Measurements from ENCODE around the gene CMTM7. TPM values are rescaled to one million over a fixed set of nuclear protein-coding genes. Genes with fewer than 3 reads are reported as not detected.

The CMTM7 gene
- total RNA-seq, 1 experiment from 2014 or later, result 62.6 TPM

- ATAC-seq (no peak), DNase-seq (ENCODE audit: low read depth, low spot score) (no peak)
- BruUV-seq (replicated peaks), result TSS peak; percentile 29
- TF ChIP-seq POLR2AphosphoS5 (IDR thresholded peaks at IDR 0.05; ENCODE audit: low read depth, low read length) (no peak), ATF3 (IDR thresholded peaks at IDR 0.05) (no peak), SP1 (IDR thresholded peaks at IDR 0.05; ENCODE audit: low read depth) (no peak), SIN3A (IDR thresholded peaks at IDR 0.05; ENCODE audit: low read depth) (no peak), CBX3 (IDR thresholded peaks at IDR 0.05; ENCODE audit: low read depth) (no peak)
- TF ChIP-seq, protein P1, sequence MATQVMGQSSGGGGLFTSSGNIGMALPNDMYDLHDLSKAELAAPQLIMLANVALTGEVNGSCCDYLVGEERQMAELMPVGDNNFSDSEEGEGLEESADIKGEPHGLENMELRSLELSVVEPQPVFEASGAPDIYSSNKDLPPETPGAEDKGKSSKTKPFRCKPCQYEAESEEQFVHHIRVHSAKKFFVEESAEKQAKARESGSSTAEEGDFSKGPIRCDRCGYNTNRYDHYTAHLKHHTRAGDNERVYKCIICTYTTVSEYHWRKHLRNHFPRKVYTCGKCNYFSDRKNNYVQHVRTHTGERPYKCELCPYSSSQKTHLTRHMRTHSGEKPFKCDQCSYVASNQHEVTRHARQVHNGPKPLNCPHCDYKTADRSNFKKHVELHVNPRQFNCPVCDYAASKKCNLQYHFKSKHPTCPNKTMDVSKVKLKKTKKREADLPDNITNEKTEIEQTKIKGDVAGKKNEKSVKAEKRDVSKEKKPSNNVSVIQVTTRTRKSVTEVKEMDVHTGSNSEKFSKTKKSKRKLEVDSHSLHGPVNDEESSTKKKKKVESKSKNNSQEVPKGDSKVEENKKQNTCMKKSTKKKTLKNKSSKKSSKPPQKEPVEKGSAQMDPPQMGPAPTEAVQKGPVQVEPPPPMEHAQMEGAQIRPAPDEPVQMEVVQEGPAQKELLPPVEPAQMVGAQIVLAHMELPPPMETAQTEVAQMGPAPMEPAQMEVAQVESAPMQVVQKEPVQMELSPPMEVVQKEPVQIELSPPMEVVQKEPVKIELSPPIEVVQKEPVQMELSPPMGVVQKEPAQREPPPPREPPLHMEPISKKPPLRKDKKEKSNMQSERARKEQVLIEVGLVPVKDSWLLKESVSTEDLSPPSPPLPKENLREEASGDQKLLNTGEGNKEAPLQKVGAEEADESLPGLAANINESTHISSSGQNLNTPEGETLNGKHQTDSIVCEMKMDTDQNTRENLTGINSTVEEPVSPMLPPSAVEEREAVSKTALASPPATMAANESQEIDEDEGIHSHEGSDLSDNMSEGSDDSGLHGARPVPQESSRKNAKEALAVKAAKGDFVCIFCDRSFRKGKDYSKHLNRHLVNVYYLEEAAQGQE (IDR thresholded peaks at IDR 0.05; ENCODE audit: low read depth), result no peak
- TF ChIP-seq, protein P2, sequence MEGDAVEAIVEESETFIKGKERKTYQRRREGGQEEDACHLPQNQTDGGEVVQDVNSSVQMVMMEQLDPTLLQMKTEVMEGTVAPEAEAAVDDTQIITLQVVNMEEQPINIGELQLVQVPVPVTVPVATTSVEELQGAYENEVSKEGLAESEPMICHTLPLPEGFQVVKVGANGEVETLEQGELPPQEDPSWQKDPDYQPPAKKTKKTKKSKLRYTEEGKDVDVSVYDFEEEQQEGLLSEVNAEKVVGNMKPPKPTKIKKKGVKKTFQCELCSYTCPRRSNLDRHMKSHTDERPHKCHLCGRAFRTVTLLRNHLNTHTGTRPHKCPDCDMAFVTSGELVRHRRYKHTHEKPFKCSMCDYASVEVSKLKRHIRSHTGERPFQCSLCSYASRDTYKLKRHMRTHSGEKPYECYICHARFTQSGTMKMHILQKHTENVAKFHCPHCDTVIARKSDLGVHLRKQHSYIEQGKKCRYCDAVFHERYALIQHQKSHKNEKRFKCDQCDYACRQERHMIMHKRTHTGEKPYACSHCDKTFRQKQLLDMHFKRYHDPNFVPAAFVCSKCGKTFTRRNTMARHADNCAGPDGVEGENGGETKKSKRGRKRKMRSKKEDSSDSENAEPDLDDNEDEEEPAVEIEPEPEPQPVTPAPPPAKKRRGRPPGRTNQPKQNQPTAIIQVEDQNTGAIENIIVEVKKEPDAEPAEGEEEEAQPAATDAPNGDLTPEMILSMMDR (IDR thresholded peaks at IDR 0.05 in 2 of 3, conservative IDR thresholded peaks at IDR 0.05 in 1 of 3; ENCODE audit: borderline replicate concordance in 1 of 3, insufficient read depth in 1 of 3, low read depth in 2 of 3, low read length in 2 of 3), result no peak
- no peak overlapping the region for H3K4me2 ChIP-seq (ENCODE audit: low read length)
- no peaks in the 10 kb centered on the region for H3K9me3 ChIP-seq (ENCODE audit: control insufficient read depth in 1 of 2, insufficient read depth in 1 of 2, low read depth in 1 of 2, low read length in 2 of 2)
- H3K79me2 ChIP-seq (ENCODE audit: insufficient read depth, low read length), result no peaks in the 10 kb centered on the region; the same call in 1 of the 2 replicates
- no peaks in the 10 kb centered on the region for H3K9me2 ChIP-seq (ENCODE audit: insufficient read depth)
- H4K20me1 ChIP-seq (ENCODE audit: insufficient read depth), result no peaks in the 10 kb centered on the region
- H2AFZ ChIP-seq (ENCODE audit: low read depth, low read length, poor library complexity, severe bottlenecking), result no peak overlapping the region
- intact Hi-C loops (cut with micrococcal nuclease), result no loop called here
- H3K9ac ChIP-seq (ENCODE audit: low read length), result no peak overlapping the region
- no peak overlapping the region for H3K4me3 ChIP-seq (replicated peaks in 1 of 2; ENCODE audit: low read depth in 1 of 2, low read length in 2 of 2)
- ChIA-PET POLR2A (no interaction called here), CTCF (no interaction called here), RAD21 (ENCODE audit: low non-redundant PET in 1 of 2, low total read pairs in 2 of 2, uncharacterized antibody in 2 of 2, unreplicated experiment in 2 of 2) (no interaction called here)
- H3K27me3 ChIP-seq (ENCODE audit: insufficient read depth, low read length), result no peaks in the 10 kb centered on the region
- H3K4me1 ChIP-seq (ENCODE audit: control insufficient read depth in 1 of 2, insufficient read depth in 2 of 2, low read length in 2 of 2), result no peaks in the 10 kb centered on the region
- no peak overlapping the region for H3K27ac ChIP-seq (ENCODE audit: low read depth, low read length)
- H3K36me3 ChIP-seq (ENCODE audit: control insufficient read depth in 1 of 2, insufficient read depth in 2 of 2, low read length in 2 of 2), result peaks cover 3 to 4% of the 10 kb centered on the region in 2 experiments; a peak in 1 of 4 replicates
Measured at GRCh38 chr3:32481791-32482631, 90.4 kb downstream of the CMTM7 start.

Data from HCT116 (cell line).